Caki2 (cell line): ENCODE measurements around the gene SPATA33. TPM values are rescaled to one million over a fixed set of nuclear protein-coding genes. Genes with fewer than 3 reads are reported as not detected.
A peak's percentile ranks its signal among the peaks of the same experiment; 100 is the strongest.
"Not testable (repeated sequence)": the region's sequence is repeated elsewhere in the genome, so short reads cannot be mapped to it uniquely, and the experiment has no call there.

Experiments
- DNase-seq: peaks from one replicate; pipeline ENCODE4 v3.0.0-alpha.2; 2015; ENCODE audit warnings: low read depth
- in situ Hi-C: cut with HindIII; loops from 2 replicates; pipeline ENCODE4 v1.10.0; 2016; ENCODE audit warnings: low sequenced_read_pairs, low pct_unique_long_range_greater_than_20kb, mixed read lengths
- total RNA-seq: library from RNA; depleted of rRNA; stranded (reverse); fragments of >200 nt; shearing (Covaris generic); gene quantifications from 2 replicates; pipeline ENCODE4 v1.2.3, GENCODE V29; 2014; ENCODE audit warnings: low replicate concordance

Gene SPATA33
- total RNA-seq, 1 experiment from 2014 or later, result 21.9 TPM

- in situ Hi-C loops, result no loop called here
- DNase-seq, result no peak
These were observed 34.0 kb upstream of the SPATA33 start for GRCh38 chr16:89623511-89624261.

GRCh38 chr16:89624777-89625761 is 32.6 kb upstream of the SPATA33 start:
- DNase-seq, result no peak
- in situ Hi-C loops, result no loop called here

- DNase-seq, result no peak
- in situ Hi-C loops, result no loop called here
These were observed 27.6 kb upstream of the SPATA33 start for GRCh38 chr16:89629827-89630610.

- in situ Hi-C loops, result no loop called here
- peak; percentile 89 for DNase-seq
These were observed 24.5 kb upstream of the SPATA33 start for GRCh38 chr16:89633064-89633631.

GRCh38 chr16:89634463-89635385 is 22.9 kb upstream of the SPATA33 start:
- in situ Hi-C loops, result not testable (repeated sequence)

GRCh38 chr16:89636663-89637062 is 21.0 kb upstream of the SPATA33 start:
- in situ Hi-C loops, result no loop called here
- no peak for DNase-seq

More at GRCh38 chr16:89634463-89635385, 22.9 kb upstream of the SPATA33 start:
- not testable (repeated sequence) for DNase-seq

GRCh38 chr16:89637379-89637778 is 20.3 kb upstream of the SPATA33 start:
- in situ Hi-C loops, result no loop called here
- DNase-seq, result no peak

- in situ Hi-C loops, result no loop called here
- no peak for DNase-seq
These were observed 19.2 kb upstream of the SPATA33 start for GRCh38 chr16:89638455-89638854.

GRCh38 chr16:89639385-89639784 is 18.3 kb upstream of the SPATA33 start:
- in situ Hi-C loops, result no loop called here
- DNase-seq, result no peak

- in situ Hi-C loops, result no loop called here
- no peak for DNase-seq
These were observed 16.0 kb upstream of the SPATA33 start for GRCh38 chr16:89641458-89642119.

- in situ Hi-C loops, result no loop called here
- DNase-seq, result no peak
These were observed 15.1 kb upstream of the SPATA33 start for GRCh38 chr16:89642574-89642973.

GRCh38 chr16:89643769-89644300 is 13.8 kb upstream of the SPATA33 start:
- in situ Hi-C loops, result no loop called here

GRCh38 chr16:89645122-89645521 is 12.5 kb upstream of the SPATA33 start:
- DNase-seq, result no peak
- in situ Hi-C loops, result no loop called here

More at GRCh38 chr16:89643769-89644300, 13.8 kb upstream of the SPATA33 start:
- no peak for DNase-seq

- DNase-seq, result no peak
- in situ Hi-C loops, result no loop called here
These were observed 11.4 kb upstream of the SPATA33 start for GRCh38 chr16:89646270-89646669.

- no peak for DNase-seq
- in situ Hi-C loops, result no loop called here
These were observed 10.7 kb upstream of the SPATA33 start for GRCh38 chr16:89646906-89647305.

- DNase-seq, result no peak
- in situ Hi-C loops, result no loop called here
These were observed 6.1 kb upstream of the SPATA33 start for GRCh38 chr16:89651584-89651983.
